Measurements from ENCODE around the gene UBE2E2.

GRCh38 chr3:23395115-23395514, 192.0 kb downstream of the UBE2E2 start:
- TF ChIP-seq, protein P1, sequence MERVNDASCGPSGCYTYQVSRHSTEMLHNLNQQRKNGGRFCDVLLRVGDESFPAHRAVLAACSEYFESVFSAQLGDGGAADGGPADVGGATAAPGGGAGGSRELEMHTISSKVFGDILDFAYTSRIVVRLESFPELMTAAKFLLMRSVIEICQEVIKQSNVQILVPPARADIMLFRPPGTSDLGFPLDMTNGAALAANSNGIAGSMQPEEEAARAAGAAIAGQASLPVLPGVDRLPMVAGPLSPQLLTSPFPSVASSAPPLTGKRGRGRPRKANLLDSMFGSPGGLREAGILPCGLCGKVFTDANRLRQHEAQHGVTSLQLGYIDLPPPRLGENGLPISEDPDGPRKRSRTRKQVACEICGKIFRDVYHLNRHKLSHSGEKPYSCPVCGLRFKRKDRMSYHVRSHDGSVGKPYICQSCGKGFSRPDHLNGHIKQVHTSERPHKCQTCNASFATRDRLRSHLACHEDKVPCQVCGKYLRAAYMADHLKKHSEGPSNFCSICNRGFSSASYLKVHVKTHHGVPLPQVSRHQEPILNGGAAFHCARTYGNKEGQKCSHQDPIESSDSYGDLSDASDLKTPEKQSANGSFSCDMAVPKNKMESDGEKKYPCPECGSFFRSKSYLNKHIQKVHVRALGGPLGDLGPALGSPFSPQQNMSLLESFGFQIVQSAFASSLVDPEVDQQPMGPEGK (CRISPR knock-in tag; IDR thresholded peaks at IDR 0.05; ENCODE audit: borderline replicate concordance), result no peak
- no peak for TF ChIP-seq ZNF70 (CRISPR knock-in tag; IDR thresholded peaks at IDR 0.05)
